Skeletal muscle tissue (tissue), 4 donors: ENCODE data around the gene PPP1R2. TPM values are rescaled to one million over a fixed set of nuclear protein-coding genes. Genes with fewer than 3 reads are reported as not detected.

Source experiments
- H3K27ac ChIP-seq: one replicate; pipeline ENCODE4 v1.7.0; 2013; ENCODE audit warnings: mild to moderate bottlenecking, low read depth, low read length, inconsistent platforms
- H3K27me3 ChIP-seq, 3 donors: one replicate each; pipeline ENCODE4 v1.7.0; 2013; ENCODE audit warnings: low read length in 3 of 3; ENCODE audit not compliant: control insufficient read depth in 3 of 3, insufficient read depth in 3 of 3
- H3K36me3 ChIP-seq, 3 donors: one replicate each; pipeline ENCODE4 v1.7.0; 2013; ENCODE audit warnings: low read length in 3 of 3; ENCODE audit not compliant: control insufficient read depth in 3 of 3, insufficient read depth in 3 of 3
- H3K4me1 ChIP-seq, 3 donors: one replicate each; pipeline ENCODE4 v1.7.0; 2013; ENCODE audit warnings: low read length in 3 of 3, mild to moderate bottlenecking in 3 of 3; ENCODE audit not compliant: control insufficient read depth in 3 of 3, insufficient read depth in 3 of 3
- H3K4me3 ChIP-seq, 3 donors: one replicate each; pipeline ENCODE4 v1.7.0; 2013; ENCODE audit warnings: low read length in 3 of 3
- H3K9ac ChIP-seq, 3 donors: one replicate each; pipeline ENCODE4 v1.7.0; 2013; ENCODE audit warnings: low read length in 3 of 3, mild to moderate bottlenecking in 3 of 3, moderate library complexity in 2 of 3, low read depth in 1 of 3
- H3K9me3 ChIP-seq, 3 donors: one replicate each; pipeline ENCODE4 v1.7.0; 2013; ENCODE audit warnings: low read length in 3 of 3; ENCODE audit not compliant: control insufficient read depth in 3 of 3
- total RNA-seq: library from RNA; depleted of rRNA; stranded (reverse); fragments of >200 nt; gene quantifications from one replicate; pipeline ENCODE4 v1.2.3, GENCODE V29; 2014
- donor health status: Osteomylitis.

The PPP1R2 gene
- total RNA-seq, 1 donor from 2014 or later, result 42.8 TPM

GRCh38 chr3:195543500-195544229 is 540 bp upstream of the PPP1R2 start:
- Histone ChIP-seq H3K4me1 (peaks cover 32 to 48% (median 47%) of the 10 kb centered on the region in 3 donors), H3K36me3 (no peaks in the 10 kb centered on the region), H3K27ac (peak overlapping the region; percentile 95), H3K9me3 (no peaks in the 10 kb centered on the region), H3K4me3 (peak overlapping the region; percentile 82 to 89 (median 88)), H3K9ac (peak overlapping the region; percentile 71 to 96 (median 82)), H3K27me3 (no peaks in the 10 kb centered on the region)

- Histone ChIP-seq H3K4me3 (peak overlapping the region; percentile 88 to 96 (median 89)), H3K9me3 (no peaks in the 10 kb centered on the region), H3K36me3 (no peaks in the 10 kb centered on the region), H3K27ac (peak overlapping the region; percentile 95), H3K9ac (peak overlapping the region; percentile 96), H3K27me3 (no peaks in the 10 kb centered on the region), H3K4me1 (peaks cover 39 to 61% (median 55%) of the 10 kb centered on the region in 3 donors)
Measured at GRCh38 chr3:195542316-195542697, 818 bp downstream of the PPP1R2 start.

- H3K27ac ChIP-seq, result peak overlapping the region; percentile 95
- H3K9me3 ChIP-seq, result no peaks in the 10 kb centered on the region
- peak overlapping the region in 1 of 3 donors; percentile 55 for H3K9ac ChIP-seq
- no peaks in the 10 kb centered on the region for H3K27me3 ChIP-seq
- H3K4me3 ChIP-seq, result peak overlapping the region; percentile 4 to 96 (median 35)
- no peaks in the 10 kb centered on the region for H3K36me3 ChIP-seq
- peaks cover 37 to 56% (median 52%) of the 10 kb centered on the region in 3 donors for H3K4me1 ChIP-seq
Measured at GRCh38 chr3:195540511-195540910, 2.6 kb downstream of the PPP1R2 start.

DNA sequence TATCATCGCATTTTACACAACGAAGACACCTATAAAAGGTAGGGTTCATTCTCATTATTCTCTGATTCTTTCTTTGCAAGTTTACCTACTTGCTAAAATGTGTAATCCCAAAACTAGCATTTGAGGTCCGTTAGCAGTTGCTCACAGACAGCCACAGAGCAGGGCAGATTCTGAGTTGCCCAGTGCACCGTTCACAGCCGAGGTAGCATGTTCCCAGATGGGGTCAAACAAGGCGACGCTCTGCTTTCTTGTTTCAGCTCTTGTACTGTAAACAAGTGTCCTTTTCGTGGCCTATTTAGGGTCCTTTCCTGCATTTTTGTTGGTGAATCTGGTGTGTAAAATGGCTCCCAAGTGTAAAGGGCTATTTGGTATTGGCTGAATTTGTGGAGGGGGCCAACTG is 3.1 kb downstream of the PPP1R2 start:
- Histone ChIP-seq H3K4me3 (peak overlapping the region; percentile 4 to 35 (median 20)), H3K27me3 (no peaks in the 10 kb centered on the region), H3K27ac (peak overlapping the region; percentile 95), H3K36me3 (no peaks in the 10 kb centered on the region), H3K9me3 (no peaks in the 10 kb centered on the region), H3K9ac (peak overlapping the region in 1 of 3 donors; percentile 55), H3K4me1 (peaks cover 37 to 56% (median 56%) of the 10 kb centered on the region in 3 donors)

GRCh38 chr3:195539479-195539878 is 3.6 kb downstream of the PPP1R2 start:
- Histone ChIP-seq H3K36me3 (no peaks in the 10 kb centered on the region), H3K9ac (peak overlapping the region in 1 of 3 donors; percentile 17), H3K9me3 (no peaks in the 10 kb centered on the region), H3K27me3 (no peaks in the 10 kb centered on the region), H3K4me1 (peaks cover 34 to 57% (median 50%) of the 10 kb centered on the region in 3 donors), H3K27ac (peak overlapping the region; percentile 95), H3K4me3 (no peak overlapping the region)

DNA sequence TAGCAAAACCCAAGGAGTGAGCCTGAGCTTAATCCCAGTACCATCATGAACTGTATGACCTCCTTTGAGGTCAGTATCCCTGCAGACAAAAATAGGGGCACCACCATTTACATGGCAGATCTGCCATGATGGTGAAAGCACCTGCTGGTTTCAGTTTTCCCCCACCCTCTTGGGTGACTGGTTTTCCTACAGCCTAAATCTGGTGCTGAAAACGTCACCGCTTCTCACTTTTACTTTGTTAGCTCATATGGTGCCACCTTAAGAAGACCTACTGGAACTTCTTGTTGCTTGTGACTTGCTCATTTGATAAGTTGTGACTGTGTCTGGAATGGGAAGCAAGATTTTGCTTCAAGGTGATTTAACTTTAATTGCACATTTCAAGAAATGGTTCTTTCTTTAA is 5.1 kb downstream of the PPP1R2 start:
- Histone ChIP-seq H3K9me3 (no peaks in the 10 kb centered on the region), H3K36me3 (no peaks in the 10 kb centered on the region), H3K27ac (peak overlapping the region; percentile 95), H3K4me1 (peaks cover 27 to 48% (median 48%) of the 10 kb centered on the region in 3 donors), H3K9ac (peak overlapping the region; percentile 40 to 77 (median 45)), H3K27me3 (no peaks in the 10 kb centered on the region), H3K4me3 (peak overlapping the region in 2 of 3 donors; percentile 10 to 23)

DNA sequence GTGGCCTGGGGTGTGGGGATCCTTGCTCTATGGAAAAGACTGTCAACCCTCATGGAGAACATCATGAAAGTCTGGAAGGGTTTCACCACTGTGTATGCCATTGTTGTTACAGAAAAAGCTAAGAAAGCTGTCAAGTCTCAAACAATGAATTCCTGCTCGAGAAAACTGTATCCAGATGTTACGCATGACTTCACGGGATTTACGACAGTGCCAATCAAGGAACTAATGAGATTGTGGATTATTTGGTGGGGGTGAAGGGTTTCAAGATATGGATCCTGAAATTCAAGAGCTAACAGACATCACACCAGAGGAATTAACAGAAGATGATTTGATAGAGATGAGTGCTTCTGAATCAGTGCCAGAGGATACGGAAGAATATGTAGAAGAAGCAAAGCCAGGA is 7.8 kb downstream of the PPP1R2 start:
- no peaks in the 10 kb centered on the region for H3K36me3 ChIP-seq
- H3K9ac ChIP-seq, result no peak overlapping the region
- H3K4me3 ChIP-seq, result no peak overlapping the region
- H3K4me1 ChIP-seq, result peaks cover 30 to 49% (median 45%) of the 10 kb centered on the region in 3 donors
- H3K27ac ChIP-seq, result peak overlapping the region; percentile 5
- no peaks in the 10 kb centered on the region for H3K9me3 ChIP-seq
- no peaks in the 10 kb centered on the region for H3K27me3 ChIP-seq

DNA sequence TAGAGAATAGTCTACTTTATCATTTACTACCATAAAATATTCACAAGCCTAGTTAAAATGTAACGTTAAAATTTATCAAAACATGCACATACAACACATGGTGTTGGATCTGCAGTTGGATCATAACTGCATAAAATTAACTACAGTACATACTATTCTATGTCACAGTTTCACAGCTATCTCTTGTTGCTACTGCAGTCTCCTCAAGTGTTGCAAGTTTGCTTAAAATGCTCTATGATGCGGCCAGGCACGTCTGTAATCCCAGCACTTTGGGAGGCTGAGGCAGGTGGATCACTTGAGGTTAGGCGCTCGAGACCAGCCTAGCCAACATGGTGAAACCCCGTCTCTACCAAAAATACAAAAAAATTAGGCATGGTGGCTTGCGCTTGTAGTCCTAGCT is 10.3 kb downstream of the PPP1R2 start:
- no peak overlapping the region for H3K4me3 ChIP-seq
- H3K9me3 ChIP-seq, result no peaks in the 10 kb centered on the region
- H3K36me3 ChIP-seq, result no peaks in the 10 kb centered on the region
- no peaks in the 10 kb centered on the region for H3K27me3 ChIP-seq
- no peak overlapping the region for H3K27ac ChIP-seq
- peaks cover 21 to 33% (median 28%) of the 10 kb centered on the region in 3 donors for H3K4me1 ChIP-seq
- H3K9ac ChIP-seq, result peak overlapping the region in 1 of 3 donors; percentile 42

GRCh38 chr3:195532345-195532744 is 10.8 kb downstream of the PPP1R2 start:
- Histone ChIP-seq H3K27ac (peak overlapping the region; percentile 56), H3K9ac (peak overlapping the region in 2 of 3 donors; percentile 34 to 50), H3K9me3 (no peaks in the 10 kb centered on the region), H3K27me3 (no peaks in the 10 kb centered on the region), H3K4me1 (peaks cover 17 to 28% (median 23%) of the 10 kb centered on the region in 3 donors), H3K36me3 (no peaks in the 10 kb centered on the region), H3K4me3 (no peak overlapping the region)

DNA sequence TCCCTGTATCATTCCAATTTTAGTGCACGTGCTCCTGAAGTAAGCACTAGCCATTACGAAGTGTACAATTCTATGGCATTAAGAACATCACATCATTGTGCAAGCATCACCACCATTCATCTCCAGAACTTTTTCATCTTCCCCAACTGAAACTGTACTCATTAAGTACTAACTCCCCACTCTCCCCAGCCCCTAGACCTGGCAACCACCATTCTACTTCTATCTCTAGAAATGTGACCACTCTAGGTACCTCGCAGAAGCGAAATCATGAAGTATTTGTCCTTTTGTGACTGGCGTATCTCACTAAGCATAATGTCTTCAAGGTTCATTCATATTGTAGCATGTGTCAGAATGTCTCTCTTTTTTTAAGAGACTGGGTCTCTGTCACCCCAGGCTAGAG is 11.4 kb downstream of the PPP1R2 start:
- H3K27me3 ChIP-seq, result no peaks in the 10 kb centered on the region
- H3K9me3 ChIP-seq, result no peaks in the 10 kb centered on the region
- peaks cover 17 to 26% (median 20%) of the 10 kb centered on the region in 3 donors for H3K4me1 ChIP-seq
- H3K9ac ChIP-seq, result peak overlapping the region in 1 of 3 donors; percentile 50
- H3K27ac ChIP-seq, result peak overlapping the region; percentile 56
- no peaks in the 10 kb centered on the region for H3K36me3 ChIP-seq
- H3K4me3 ChIP-seq, result no peak overlapping the region
